ENCODE results near the gene GPC6.
A peak's percentile ranks its signal among the peaks of the same experiment; 100 is the strongest.

The GPC6 gene

DNA sequence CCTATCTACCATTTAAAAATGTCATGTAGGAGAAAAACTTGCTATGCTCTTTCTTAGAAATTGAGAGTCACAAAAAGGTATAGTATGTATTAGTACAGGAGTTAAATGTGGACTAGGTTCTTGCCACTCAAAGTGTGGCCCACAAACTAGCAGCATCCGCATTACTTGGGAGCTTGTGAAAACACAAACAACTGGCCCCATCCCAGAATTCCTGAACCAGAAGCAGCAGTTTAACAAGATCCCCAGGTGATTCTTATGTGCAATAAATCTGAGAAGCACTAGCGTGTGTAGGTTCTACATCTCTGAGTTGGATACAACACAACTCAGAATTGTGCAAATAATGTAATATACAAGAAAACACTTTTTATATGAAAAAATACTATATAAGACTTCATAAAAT, 927.0 kb downstream of the GPC6 start:
- DNase-seq, result no peak

DNA sequence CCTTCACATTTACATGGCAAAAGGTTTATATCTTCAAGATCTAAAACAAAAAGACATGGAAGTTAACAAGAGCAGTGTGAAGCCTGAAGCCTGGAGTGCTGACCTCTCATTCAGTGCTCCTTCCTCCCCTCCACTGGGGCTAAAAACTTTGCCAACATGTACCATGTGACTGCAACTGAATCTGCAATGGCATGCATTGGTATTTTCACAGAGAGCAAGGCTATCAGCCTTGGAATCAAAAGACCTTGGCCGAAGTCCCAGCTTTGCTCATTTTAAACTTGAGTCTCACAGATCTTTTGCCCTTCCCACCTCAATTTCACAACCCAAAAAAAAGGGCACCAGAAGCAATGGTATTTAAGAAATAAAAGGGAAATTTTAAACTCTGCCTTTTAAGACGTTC, 927.8 kb downstream of the GPC6 start:
- no peak for DNase-seq

DNA sequence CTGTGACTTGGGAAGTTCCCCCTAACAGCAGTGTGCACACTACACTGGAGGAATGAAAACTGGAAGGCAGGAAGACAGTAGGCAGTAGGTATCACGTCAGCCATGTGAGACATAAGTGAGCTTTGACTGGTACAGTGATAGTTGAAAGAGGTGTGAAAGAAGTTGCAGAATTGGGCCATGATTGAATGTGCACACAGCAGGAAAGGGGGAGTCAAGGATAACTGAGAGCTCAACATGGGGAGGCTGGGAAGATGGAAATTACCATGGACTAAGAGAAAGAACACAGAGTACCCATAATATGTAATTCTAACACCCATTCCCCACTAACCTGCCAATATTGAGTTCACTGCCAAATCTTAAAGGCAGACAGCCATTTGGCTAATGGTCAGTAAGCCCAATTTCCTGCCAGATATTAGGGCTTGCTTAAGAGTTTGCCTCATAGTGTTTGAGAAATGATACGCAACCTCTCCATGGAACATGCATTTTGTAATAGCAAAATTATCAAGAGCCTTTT, 931.2 kb downstream of the GPC6 start:
- DNase-seq, result no peak

DNA sequence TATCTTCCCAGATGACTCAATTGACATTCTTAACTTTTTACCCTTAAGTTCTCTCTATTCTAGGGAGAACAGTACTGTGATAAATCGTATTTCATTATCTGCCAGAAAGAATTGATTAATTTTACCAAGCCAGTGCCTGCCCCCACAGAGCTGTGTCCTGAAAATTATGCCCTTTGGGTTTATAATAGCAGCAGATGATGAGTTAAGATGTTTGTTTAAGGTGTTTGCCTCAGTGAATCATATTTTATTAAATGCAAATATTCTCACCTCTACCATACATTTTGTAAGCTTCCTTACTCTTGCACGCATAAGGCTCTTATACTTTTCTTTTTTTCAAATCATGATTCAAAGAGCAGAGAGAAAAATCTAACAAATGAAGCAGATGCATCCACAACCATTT, 934.3 kb downstream of the GPC6 start:
- DNase-seq, result no peak

DNA sequence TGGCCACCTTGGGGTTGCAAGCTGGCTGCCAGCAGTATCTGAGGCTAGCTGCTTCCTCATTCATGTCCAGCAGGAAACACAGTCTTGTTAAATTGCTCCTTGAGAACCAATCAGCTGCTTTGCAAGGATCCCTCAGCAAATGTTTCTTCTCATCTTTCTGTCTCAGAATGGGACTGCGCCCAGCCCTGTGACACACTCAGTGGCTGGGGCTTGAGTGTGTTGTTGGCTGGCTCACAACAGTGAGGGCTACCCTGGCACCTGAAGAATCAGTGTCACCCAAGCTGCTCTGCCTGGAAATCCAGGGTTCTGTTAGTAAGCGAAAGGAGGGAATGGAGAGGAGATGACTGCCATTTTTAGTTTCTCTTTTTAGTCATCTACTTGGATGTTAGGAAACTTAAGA, 935.7 kb downstream of the GPC6 start:
- DNase-seq, result no peak

DNA sequence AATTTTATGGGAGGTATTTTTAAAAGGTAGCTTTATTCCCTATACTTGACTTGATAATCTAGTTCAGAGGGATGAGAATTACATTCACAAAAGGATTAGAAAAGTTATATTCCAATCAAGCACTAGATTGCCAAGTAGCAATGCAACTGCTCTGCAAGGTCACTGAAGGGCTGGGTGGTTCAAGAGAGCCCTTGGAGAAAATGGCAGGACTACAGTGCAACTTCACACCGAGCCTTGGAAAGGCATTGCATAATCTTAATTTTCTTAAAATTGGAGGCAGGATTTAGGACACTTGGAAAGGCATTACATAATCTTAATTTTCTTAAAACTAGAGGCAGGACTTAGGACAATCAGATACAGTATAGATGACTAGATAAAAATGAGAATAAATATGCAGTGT, 936.9 kb downstream of the GPC6 start:
- DNase-seq, result no peak

DNA sequence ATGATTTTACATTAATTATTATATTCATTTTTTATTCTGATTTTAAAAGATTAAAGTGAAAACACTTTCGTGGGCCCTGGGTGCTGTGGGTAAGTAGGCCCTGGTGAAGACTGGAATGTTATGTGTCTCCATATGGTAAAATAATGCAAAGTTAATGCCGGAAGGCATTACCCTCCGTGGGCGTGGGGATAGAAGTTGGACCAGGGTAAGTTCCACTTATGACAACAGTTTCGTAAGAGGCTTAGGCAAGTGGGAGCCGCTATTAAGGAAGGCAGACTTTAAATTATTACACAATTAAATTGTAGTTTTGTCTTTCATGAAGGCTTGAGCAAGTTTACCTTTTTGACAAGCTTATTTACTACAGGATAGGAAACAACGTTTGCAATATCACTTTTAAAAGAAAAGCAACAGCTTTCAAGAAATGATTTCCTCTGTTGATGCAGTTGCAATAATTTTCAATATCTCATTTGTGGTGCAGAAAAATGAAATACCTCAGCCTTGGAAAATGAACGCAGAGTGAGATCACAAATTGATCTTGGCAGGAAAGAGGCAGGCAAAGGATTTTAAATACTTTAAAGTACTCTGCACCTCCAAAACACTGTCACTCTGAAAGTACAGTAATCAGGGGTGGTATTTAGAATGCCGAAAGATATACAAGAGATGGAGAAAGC, 942.3 kb downstream of the GPC6 start:
- DNase-seq, result no peak

DNA sequence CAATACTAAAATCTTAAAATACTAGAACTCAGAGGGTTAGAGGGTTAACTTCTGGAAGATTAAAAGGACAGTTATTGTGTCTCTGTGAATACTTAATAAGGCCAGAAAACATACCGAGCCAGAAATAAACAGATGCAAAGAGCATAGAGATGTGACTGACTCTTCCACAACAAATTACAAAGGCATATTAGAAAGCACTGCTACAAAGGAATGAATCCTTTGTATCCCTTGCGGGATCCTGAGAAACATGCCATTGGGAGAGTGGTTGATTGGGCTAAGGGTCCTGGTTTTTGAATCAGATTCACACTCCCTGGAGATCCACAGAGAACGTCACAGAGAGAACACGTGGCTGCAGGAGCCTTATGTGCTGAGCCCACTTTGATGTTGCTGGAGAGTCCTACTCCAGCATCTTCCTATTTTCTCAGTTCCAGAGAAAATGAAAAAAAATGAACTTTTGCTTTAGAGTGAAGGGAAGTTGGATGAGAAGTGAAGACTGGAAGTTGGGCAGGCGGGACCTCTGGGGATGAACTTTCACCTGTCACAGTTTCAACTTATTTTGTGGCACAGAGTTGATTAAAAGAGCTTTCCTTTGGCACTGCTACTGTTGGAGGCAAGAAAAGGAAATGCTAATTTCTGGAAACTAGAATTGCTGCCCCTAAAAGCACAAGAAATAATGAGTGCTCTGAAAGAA, 943.0 kb downstream of the GPC6 start:
- DNase-seq, result no peak

DNA sequence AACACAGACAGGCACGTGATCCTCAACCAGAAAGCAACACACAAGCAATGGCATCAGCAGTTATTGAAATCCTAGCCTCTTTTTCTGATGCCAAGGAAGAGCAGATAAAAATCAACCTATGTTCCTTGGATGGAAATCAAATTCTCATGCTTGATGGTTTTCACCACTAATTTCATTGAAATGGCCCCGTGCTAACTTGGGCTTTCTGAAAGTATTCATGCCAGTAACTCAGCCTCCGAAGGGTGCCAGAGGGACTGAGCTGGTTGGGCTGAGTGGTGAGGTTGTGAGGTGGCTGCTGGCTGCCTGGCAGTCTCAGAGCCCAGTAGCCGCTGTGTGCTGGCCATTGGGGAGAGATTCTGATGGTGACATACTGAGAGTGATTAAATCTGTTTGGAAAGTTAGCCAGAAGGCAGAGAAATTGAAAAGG, 943.6 kb downstream of the GPC6 start:
- no peak for DNase-seq

DNA sequence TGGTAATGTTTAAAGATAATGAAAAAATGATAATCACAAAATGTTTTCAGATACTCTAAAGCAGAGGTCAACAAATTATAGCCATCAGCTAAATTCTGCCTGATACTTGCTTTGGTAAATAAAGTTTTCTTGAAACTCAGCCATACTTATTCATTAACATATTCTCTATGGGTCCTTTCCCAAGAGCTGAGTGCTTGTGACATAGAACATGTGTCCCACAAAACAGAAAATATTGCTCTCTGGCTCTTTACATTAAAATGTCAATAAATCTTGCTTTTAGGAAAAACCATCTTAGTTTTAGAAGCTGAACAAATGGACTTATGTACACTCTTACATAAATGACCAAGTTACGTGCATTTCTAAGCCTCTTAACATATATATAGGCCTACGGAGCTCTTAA, 945.8 kb downstream of the GPC6 start:
- DNase-seq, result no peak

DNA sequence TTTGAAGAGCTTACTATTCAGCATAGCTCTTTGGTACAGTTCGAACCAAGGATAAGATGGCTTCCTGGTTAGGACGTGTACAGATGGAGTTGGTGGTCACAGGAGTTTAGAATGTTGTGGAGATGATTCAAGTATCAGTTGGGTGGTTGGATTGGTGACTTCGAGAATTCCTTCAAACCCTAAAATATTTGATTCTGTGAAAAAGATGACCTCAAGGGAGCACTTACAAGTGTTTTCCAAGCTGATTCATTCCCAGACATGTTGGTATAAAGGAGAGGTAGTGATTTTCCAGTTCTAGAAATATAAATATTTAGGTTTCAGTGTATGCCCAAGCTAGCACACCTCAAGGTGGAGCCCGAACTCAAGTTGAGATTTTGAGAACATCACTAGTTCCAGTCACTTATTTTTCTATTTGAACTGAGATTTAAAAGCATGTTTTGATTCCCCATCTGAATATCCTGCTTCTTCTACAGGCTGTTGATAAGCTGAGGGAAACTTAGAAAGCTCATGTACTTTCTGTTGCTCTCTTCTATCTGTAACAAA, 946.8 kb downstream of the GPC6 start:
- DNase-seq, result no peak

DNA sequence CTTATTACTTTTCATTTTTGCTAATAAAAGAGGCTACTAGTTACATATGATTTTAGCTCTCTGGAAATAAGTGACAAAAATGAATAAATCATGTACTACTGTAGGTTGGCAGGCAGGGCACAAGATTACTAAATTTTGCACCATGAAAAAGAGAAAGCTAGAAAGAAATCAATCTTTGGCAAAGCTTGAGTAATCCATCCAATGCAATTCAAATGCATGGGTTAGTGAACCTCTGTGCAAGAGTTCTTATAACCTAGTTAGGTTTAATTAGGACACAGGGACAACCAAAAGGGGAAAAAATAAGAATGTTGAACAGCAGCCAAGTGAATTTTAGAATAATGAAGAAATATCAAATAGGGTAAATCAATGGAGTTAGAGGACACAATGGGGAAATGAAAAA, 947.4 kb downstream of the GPC6 start:
- DNase-seq, result no peak

DNA sequence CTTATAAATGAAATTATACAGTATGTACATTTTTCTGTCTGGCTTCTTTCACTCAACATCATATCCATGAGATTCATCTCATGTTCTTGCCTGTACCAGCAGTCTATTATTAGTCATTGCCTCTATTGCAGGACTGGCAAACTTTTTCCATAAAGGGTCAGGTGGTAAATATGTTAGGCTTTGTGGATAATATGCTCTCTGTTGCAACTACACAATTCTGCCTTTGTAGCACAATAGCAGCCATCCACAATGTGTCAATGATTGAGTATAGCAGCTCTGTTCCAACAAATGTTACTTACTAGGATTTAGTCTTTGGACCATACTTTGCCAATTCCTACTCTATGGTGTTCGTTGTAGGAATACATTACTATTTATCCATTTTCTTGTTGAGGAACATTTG, 948.5 kb downstream of the GPC6 start:
- no peak for DNase-seq

DNA sequence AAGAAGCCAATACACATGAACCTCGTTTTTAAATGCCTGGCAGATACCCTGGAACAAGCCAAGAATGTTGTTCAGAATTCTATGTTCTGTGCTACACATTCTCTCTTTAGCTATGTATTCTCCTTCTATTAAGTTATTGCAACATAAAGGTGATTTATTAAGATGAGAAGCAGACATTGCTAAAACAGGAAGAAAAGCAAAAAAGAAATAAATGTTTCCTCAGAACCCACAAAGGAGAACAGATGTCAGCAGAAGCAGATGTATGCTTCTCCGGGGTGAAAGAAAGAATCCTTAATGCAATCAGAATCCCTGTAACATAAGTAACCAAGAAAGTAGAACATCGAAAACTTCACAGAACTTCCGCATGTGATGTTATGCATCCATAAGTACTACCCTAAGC, 950.0 kb downstream of the GPC6 start:
- DNase-seq, result no peak

DNA sequence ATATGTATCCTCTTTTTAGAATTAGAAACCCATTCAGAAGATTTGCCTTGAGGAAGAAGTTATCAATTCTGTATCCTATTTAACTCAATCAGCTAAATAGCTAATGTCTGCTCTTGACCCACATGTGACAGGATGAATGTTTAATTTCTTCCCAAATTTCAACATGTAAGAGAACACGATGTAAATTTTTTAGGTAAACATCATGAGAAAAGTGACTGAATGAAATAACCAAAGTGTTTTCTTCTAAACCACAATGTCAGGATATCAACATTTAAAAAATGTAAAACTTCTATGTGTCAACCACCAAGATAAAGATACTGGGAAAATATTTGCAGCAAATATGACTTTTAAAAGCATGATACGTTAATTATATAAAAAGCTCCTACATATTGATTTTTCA, 950.4 kb downstream of the GPC6 start:
- no peak for DNase-seq

DNA sequence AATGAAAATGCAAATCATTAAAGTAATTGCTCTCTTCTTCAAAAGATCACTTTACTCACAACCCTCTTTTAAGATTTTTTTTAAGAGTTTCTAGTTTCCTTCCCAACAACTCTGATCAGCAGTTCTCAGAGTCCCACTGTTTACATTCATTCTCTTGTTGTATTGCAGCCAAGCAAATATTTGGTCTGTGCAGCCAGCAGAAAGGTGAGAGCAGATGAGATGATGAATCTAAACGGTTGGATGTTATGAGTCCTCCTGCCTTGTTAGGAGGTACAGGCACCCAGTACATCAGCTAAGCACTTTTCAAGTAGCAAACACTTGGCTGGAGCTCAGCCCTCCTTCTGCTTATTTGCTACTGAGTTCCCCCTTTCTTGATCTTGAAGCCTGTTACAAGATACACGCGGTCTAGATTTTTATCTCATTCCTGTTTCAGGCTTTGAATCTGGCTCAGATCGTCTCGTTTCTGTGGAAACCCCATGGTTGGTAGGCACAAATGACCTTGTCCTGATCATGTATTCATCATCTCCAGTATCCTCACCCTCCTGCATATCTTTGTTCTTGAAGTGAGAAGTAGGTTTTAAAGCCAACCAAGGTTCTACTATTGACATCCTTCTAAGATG, 952.1 kb downstream of the GPC6 start:
- no peak for DNase-seq

DNA sequence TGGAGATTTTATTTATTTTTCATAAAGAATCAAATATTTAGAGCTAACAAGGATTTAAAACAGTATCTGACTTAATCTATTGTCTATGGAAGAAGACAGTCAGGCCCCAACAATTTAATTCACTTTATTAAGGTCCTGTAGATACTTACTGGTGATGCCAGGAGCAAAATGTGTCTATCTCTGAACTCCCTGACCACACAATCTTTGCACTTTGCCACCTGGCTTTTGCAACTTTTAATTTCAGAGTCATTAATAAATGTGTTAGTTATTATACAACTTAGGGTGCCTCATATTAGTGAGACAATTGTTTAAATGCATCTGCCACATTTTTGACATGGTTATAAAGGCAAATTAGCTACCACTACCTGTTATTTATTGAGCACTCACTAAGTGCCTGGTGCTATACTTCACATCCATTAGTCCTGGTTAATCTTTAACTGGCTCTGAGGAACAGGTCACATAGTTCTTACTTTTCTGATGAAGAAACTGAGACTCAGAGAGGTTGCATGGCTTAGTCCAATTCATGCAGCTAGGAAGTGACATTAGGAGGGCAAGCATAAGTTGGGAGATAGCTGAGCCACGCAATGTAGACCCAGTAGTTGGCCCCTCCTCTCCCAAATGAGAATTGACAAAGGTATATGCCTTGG, 955.0 kb downstream of the GPC6 start:
- DNase-seq, result no peak

DNA sequence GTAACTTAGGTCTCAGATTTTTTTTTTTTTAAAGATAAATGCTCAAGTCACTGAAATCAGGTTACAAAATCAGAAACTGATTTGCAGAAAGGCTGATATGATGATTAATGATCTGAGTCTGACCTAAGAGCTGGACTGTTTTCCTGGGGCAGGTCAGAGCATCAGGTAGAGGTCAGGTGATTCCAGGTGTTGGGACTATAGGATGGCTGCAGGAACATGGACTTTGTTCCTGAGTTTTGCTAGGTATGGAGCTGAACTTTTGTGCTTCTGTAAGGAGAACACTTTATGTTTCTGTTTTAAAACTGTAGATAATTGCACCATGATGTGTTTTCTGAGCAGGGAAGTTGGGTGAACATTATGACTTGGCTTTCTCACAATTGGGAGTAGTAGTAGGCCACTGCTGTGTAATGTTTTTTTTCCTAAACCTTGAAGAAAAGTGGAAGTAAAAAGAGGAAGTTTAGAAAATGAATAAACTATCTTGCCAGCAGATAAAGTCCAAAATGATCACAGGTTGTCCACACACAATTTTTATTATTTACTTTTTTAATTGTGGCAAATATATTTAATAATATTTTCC, 955.7 kb downstream of the GPC6 start:
- no peak for DNase-seq

DNA sequence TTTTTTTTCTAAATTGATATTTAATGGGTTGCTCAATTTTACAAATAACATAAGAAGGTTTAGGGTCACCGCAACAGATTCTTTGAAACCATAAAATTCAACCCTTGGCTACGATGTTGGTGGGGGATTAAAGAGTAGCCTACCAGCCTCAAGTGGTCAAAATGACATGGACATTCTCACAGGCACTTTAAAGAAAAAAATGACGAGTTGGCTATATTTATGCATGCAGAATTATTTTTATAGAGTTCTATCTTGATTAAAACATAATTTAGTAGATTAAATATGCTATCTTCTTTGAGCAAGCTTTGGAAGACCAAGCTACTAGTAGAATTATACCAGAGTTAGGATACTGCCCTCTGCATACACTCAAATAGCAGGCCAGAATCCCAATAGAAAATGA, 959.9 kb downstream of the GPC6 start:
- DNase-seq, result no peak

DNA sequence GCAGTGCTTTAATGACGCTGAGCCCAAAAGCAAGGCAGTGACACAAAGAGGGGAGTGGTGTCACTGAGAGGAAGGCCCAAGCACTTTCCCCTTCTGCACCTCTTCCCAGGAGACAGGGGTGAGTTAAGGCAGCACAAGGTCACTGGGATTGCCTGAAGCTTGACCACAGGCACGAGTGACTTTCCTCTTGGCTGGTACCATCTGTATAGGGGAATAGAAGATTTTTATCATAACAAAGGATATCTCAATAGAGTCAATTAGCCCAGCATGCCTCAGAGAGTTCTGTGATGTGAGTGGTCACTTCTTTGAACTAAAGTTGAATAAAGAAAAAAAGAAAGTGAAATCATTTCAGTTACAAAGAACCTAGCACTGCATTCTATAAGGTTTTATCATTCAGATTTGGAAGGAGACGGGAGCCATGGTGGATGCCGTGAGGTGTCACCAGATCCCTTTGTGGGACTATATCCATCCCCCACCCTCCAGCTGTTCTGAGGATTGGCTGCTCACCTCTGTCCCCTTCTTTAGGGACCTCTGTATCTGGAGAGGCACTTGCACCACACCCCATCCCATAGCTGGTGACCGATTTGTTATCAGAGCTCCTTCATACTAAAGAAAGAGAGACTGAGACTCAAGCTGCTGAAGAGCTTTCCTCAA, 961.7 kb downstream of the GPC6 start:
- DNase-seq, result no peak

DNA sequence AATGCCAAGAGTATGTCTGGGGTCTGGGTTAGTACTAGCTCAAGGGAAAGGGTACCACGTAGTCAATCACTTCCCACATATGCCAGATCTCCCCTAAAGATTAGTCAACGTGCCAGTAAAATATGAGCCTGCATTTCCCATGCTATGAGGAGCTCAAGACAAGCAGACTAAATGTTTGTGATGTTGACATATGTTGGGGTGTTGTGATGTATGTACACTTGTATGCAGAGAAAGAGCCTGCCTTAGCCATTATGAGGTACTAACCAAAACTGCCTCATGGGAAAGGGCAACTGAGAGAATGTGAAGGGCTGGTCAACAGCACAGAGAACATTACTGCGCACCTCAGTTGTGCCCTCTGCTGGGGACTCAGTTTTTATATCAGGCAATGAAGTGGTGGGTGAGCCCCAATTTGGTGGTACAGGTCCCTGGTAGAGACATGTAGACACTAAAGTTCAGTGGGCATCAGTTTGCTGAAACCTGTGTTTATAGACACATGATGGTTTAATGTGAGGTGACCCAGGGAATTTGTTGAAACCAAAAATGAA, 965.9 kb downstream of the GPC6 start:
- DNase-seq, result peak; percentile 3

DNA sequence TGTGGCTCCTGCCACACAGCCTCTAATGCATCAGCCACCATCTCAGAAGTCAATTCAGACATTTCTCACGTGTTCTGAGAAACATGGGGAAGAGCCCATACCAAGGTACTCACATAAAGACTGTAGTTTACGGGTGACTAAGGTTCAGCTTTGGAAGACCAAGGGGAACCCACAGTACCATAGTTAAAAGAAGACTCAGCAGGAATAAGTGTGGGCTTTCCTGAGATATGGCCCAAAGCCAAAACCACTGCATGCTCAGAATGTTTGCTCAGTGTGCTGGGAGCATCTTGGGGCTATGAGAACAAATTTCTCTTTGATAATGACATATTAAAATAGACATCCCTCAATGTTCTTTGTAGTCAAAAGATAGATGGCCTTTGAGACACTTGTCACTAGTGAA, 969.1 kb downstream of the GPC6 start:
- no peak for DNase-seq
